HepG2 (cell line): ENCODE data around the gene NCOA5. TPM values are rescaled to one million over a fixed set of nuclear protein-coding genes. Genes with fewer than 3 reads are reported as not detected.
A peak's percentile ranks its signal among the peaks of the same experiment; 100 is the strongest.

Experiments used
- ARID5B ChIP-seq: IDR thresholded peaks from 2 replicates; pipeline ENCODE4 v1.4.0; 2020; ENCODE audit warnings: mild to moderate bottlenecking, missing genetic modification reagents
- ATF6 ChIP-seq: sonication (generic); formaldehyde crosslinking; conservative IDR thresholded peaks from 2 replicates; pipeline ENCODE4 v1.4.0; 2020; ENCODE audit warnings: missing genetic modification reagents
- BRF2 ChIP-seq: sonication (generic); formaldehyde crosslinking; IDR thresholded peaks from 2 replicates; pipeline ENCODE4 v1.8.1; 2022; ENCODE audit warnings: mild to moderate bottlenecking, missing genetic modification reagents
- DDIT3 ChIP-seq: sonication (generic); formaldehyde crosslinking; IDR thresholded peaks from 2 replicates; pipeline ENCODE4 v1.4.0; 2020; ENCODE audit warnings: mild to moderate bottlenecking, missing genetic modification reagents
- GLI4 ChIP-seq: sonication (generic); formaldehyde crosslinking; IDR thresholded peaks from 2 replicates; pipeline ENCODE4 v1.5.1; 2020; ENCODE audit warnings: missing genetic modification reagents, mild to moderate bottlenecking, moderate library complexity, borderline replicate concordance
- ISX ChIP-seq: sonication (generic); formaldehyde crosslinking; conservative IDR thresholded peaks from 2 replicates; pipeline ENCODE4 v1.5.0; 2020; ENCODE audit warnings: missing genetic modification reagents
- NFE2L2 ChIP-seq: fragments of 150-350 bp; IDR thresholded peaks from 2 replicates; pipeline ENCODE4 v1.6.1; 2014; ENCODE audit warnings: low read length
- NPAS2 ChIP-seq: sonication (generic); formaldehyde crosslinking; IDR thresholded peaks from 2 replicates; pipeline ENCODE4 v1.8.0; 2022; ENCODE audit warnings: mild to moderate bottlenecking, missing genetic modification reagents, borderline replicate concordance
- TEAD3 ChIP-seq: optimal IDR thresholded peaks from 2 replicates; pipeline ENCODE3; 2016; ENCODE audit warnings: borderline replicate concordance
- WIZ ChIP-seq: sonication (generic); formaldehyde crosslinking; IDR thresholded peaks from 2 replicates; pipeline ENCODE4 v1.5.1; 2020; ENCODE audit warnings: mild to moderate bottlenecking, missing genetic modification reagents
- ZBTB33 ChIP-seq: sonication (generic); formaldehyde crosslinking; IDR thresholded peaks from 2 replicates; pipeline ENCODE4 v1.4.0; 2020; ENCODE audit warnings: missing genetic modification reagents
- ZBTB49 ChIP-seq: sonication (generic); formaldehyde crosslinking; IDR thresholded peaks from 2 replicates; pipeline ENCODE4 v1.4.0; 2020; ENCODE audit warnings: missing genetic modification reagents, borderline replicate concordance
- ZBTB8A ChIP-seq: sonication (generic); formaldehyde crosslinking; IDR thresholded peaks from 2 replicates; pipeline ENCODE4 v1.4.0; 2020; ENCODE audit warnings: mild to moderate bottlenecking, low read depth, missing genetic modification reagents, borderline replicate concordance
- ZC3H4 ChIP-seq: sonication (generic); formaldehyde crosslinking; IDR thresholded peaks from 2 replicates; pipeline ENCODE4 v1.4.0; 2020; ENCODE audit warnings: missing genetic modification reagents, borderline replicate concordance
- ZNF33A ChIP-seq: sonication (generic); formaldehyde crosslinking; IDR thresholded peaks from 2 replicates; pipeline ENCODE4 v1.5.1; 2020; ENCODE audit warnings: missing genetic modification reagents, mild to moderate bottlenecking, moderate library complexity, borderline replicate concordance
- ZSCAN31 ChIP-seq: sonication (generic); formaldehyde crosslinking; IDR thresholded peaks from 2 replicates; pipeline ENCODE4 v1.5.0; 2020; ENCODE audit warnings: low read depth, mild to moderate bottlenecking, missing genetic modification reagents
- polyA plus RNA-seq, 8 experiments: library from polyadenylated mRNA; depleted of rRNA in 3 of 8; stranded (reverse) in 7 of 8; unstranded in 1 of 8; fragments of >200 nt; fragmentation: Illumina TruSeq in 4 of 8; extraction: Trizol in 4 of 8; gene quantifications; 2 replicates each; pipeline versions ENCODE4 v1.2.1 to v1.2.3, GENCODE V29; 2011 to 2016; ENCODE audit warnings: low read depth in 4 of 8, missing spikeins in 1 of 8, mixed read lengths in 1 of 8; ENCODE audit not compliant: insufficient read depth in 1 of 8
- total RNA-seq, 5 experiments: library from RNA; depleted of rRNA; stranded (reverse); fragments of >200 nt; fragmentation: Illumina TruSeq; extraction: Trizol; gene quantifications; 2 replicates each; pipeline ENCODE4 v1.2.3, GENCODE V29; 2016; ENCODE audit warnings: low read depth in 1 of 5

Gene NCOA5
- total and polyA plus RNA-seq, 2 of the 13 experiments (the other 11 are each of a cell fraction or from before 2014, with no cell fraction given), result 16.5 to 28.4 TPM

GRCh38 chr20:46013829-46014516 is 75.8 kb downstream of the NCOA5 start (continued):
- TF ChIP-seq ZBTB33 (CRISPR knock-in tag), result peak; percentile 89
- TF ChIP-seq DDIT3, result no peak; the same call in 1 of the 2 replicates
- peak; percentile 3; the same call in 1 of the 2 replicates for TF ChIP-seq ISX (CRISPR knock-in tag)
- no peak for TF ChIP-seq BRF2 (CRISPR knock-in tag)
- no peak for TF ChIP-seq ZBTB49 (CRISPR knock-in tag)
- no peak for TF ChIP-seq ZSCAN31 (CRISPR knock-in tag)
- no peak for TF ChIP-seq ATF6
- no peak for TF ChIP-seq TEAD3 (CRISPR knock-in tag)
- no peak for TF ChIP-seq NPAS2 (CRISPR knock-in tag)
- TF ChIP-seq ARID5B (CRISPR knock-in tag), result 0 out of 2 replicates have a peak, but pooled peaks have one; percentile 19
- TF ChIP-seq ZNF33A, result no peak
- peak; percentile 83; the same call in 1 of the 2 replicates for TF ChIP-seq WIZ (CRISPR knock-in tag)
- TF ChIP-seq ZC3H4, result no peak
- peak; percentile 81; the same call in 1 of the 2 replicates for TF ChIP-seq GLI4 (CRISPR knock-in tag)
- peak; percentile 85; the same call in 1 of the 2 replicates for TF ChIP-seq ZBTB8A (CRISPR knock-in tag)
- TF ChIP-seq NFE2L2, result no peak
